ENCODE data around the gene CCR5. TPM values are rescaled to one million over a fixed set of nuclear protein-coding genes. Genes with fewer than 3 reads are reported as not detected.
A peak's percentile ranks its signal among the peaks of the same experiment; 100 is the strongest.

CCR5 gene
- total RNA-seq, 4 donors from 2014 or later, result 1.1 to 3.7 (median 1.4) TPM; not detected in 1

DNA sequence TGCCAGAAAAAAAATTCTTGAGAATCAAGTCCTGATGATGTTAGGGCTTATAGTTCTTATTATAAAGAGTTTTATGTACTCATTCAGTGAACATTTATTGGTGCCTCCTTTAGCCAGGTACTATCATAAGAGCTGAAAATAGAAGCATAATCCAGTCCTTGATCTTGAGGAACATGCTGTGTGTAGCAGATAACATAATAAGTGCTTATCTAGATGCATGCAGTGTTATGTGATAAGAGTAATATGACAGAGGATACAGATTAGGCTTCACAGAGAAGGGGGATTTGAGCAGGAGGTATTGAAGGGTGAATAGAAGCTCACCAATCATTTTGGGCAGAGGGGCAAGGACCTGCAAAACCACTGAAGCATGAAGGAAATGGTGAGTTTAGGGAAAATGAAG is 15.8 kb upstream of the CCR5 start:
- in situ Hi-C loops (cut with MboI; ENCODE audit: low pct_ligation_motif_present in 1 of 4, low pct_unique_long_range_greater_than_20kb in 1 of 4, low sequenced_read_pairs in 3 of 4), result loop anchor here in 1 of 4 donors (25.0 kb wide), 2 partner anchors 268 to 418 kb away; partner anchors contain the start of gene CXCR6
- intact Hi-C loops (cut with DNase I; ENCODE audit: low total_unique reads), result no loop called here
- TF ChIP-seq, protein P1, sequence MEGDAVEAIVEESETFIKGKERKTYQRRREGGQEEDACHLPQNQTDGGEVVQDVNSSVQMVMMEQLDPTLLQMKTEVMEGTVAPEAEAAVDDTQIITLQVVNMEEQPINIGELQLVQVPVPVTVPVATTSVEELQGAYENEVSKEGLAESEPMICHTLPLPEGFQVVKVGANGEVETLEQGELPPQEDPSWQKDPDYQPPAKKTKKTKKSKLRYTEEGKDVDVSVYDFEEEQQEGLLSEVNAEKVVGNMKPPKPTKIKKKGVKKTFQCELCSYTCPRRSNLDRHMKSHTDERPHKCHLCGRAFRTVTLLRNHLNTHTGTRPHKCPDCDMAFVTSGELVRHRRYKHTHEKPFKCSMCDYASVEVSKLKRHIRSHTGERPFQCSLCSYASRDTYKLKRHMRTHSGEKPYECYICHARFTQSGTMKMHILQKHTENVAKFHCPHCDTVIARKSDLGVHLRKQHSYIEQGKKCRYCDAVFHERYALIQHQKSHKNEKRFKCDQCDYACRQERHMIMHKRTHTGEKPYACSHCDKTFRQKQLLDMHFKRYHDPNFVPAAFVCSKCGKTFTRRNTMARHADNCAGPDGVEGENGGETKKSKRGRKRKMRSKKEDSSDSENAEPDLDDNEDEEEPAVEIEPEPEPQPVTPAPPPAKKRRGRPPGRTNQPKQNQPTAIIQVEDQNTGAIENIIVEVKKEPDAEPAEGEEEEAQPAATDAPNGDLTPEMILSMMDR (IDR thresholded peaks at IDR 0.05), result no peak
- TF ChIP-seq POLR2AphosphoS5 (IDR thresholded peaks at IDR 0.05) (no peak), POLR2A (IDR thresholded peaks at IDR 0.05) (no peak)
- Histone ChIP-seq H3K4me1 (peaks cover 0 to 8% (median 0%) of the 10 kb centered on the region in 4 donors), H3K9me3 (no peaks in the 10 kb centered on the region), H3K36me3 (no peaks in the 10 kb centered on the region), H3K27ac (peak overlapping the region in 1 of 4 donors; percentile 62), H3K27me3 (peaks cover 4% of the 10 kb centered on the region), H3K4me3 (peak overlapping the region in 1 of 4 donors; percentile 13)
- no peak for DNase-seq

DNA sequence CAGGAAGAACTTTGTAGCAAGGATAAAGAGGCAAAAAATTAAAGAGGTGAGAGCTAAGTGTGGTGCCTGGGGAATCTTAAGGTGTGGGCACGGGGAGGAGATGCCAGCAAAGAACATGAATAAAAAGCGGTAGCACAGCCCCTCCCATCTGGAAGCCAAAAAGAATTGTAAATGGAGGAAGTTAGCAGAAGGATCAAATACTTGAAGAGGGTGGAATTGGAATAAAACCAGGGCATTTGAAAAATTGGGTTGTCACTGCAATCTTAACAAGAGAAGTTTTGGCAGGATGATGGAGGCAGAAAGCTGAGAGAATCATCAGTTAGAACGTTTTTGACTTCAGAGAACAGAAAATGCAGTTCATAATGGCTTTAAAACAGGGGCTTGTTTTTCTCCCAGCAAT is 14.5 kb upstream of the CCR5 start:
- in situ Hi-C loops (cut with MboI; ENCODE audit: low pct_ligation_motif_present in 1 of 4, low pct_unique_long_range_greater_than_20kb in 1 of 4, low sequenced_read_pairs in 3 of 4), result loop anchor here in 1 of 4 donors (25.0 kb wide), 2 partner anchors 269 to 419 kb away; partner anchors contain the start of gene CXCR6
- TF ChIP-seq POLR2AphosphoS5 (IDR thresholded peaks at IDR 0.05) (no peak), EP300 (IDR thresholded peaks at IDR 0.05; ENCODE audit: low read depth) (no peak)
- TF ChIP-seq, protein P1 (IDR thresholded peaks at IDR 0.05), result no peak
- DNase-seq, result no peak
- Histone ChIP-seq H3K27me3 (peaks cover 4% of the 10 kb centered on the region), H3K4me3 (no peak overlapping the region), H3K9me3 (no peaks in the 10 kb centered on the region), H3K4me1 (peaks cover 0 to 15% (median 0%) of the 10 kb centered on the region in 4 donors), H3K27ac (no peak overlapping the region), H3K36me3 (no peaks in the 10 kb centered on the region)
- intact Hi-C loops (cut with DNase I; ENCODE audit: low total_unique reads), result no loop called here
- 50 to 61% methylated on average over 3 of the region's 3 CpGs for WGBS, 2 donors (ENCODE audit: low coverage in 1 of 2)

DNA sequence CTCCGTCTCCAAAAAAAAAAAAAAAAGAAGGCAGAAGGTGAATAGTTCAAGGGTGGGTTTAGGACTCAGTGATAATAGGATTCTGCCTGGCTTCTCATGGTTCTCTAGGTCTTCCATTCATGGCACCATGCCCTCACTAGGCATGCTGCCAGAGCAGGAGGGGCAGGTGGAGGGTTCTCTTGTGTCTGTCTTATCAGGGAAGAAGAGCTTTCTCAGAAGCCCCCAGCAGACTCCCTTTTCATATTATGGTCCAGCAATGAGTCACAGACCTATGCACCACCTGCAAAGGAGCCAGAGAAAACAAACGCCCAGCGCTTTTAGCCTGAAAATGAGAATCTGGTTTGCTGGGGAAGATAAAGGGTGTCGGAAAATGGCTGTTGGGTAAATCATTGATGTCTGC is 13.8 kb upstream of the CCR5 start:
- no peak overlapping the region for H3K4me3 ChIP-seq
- TF ChIP-seq EP300 (IDR thresholded peaks at IDR 0.05; ENCODE audit: low read depth) (no peak), POLR2A (IDR thresholded peaks at IDR 0.05) (no peak), POLR2AphosphoS5 (IDR thresholded peaks at IDR 0.05) (no peak)
- TF ChIP-seq, protein P1 (IDR thresholded peaks at IDR 0.05), result no peak
- in situ Hi-C loops (cut with MboI; ENCODE audit: low pct_ligation_motif_present in 1 of 4, low pct_unique_long_range_greater_than_20kb in 1 of 4, low sequenced_read_pairs in 3 of 4), result loop anchor here in 1 of 4 donors (25.0 kb wide), 2 partner anchors 270 to 420 kb away; partner anchors contain the start of gene CXCR6

DNA sequence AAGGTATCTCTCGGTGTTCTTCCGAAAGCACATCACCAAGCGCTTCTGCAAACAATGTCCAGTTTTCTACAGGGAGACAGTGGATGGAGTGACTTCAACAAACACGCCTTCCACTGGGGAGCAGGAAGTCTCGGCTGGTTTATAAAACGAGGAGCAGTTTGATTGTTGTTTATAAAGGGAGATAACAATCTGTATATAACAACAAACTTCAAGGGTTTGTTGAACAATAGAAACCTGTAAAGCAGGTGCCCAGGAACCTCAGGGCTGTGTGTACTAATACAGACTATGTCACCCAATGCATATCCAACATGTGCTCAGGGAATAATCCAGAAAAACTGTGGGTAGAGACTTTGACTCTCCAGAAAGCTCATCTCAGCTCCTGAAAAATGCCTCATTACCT is 12.3 kb upstream of the CCR5 start:
- Histone ChIP-seq H3K27me3 (no peaks in the 10 kb centered on the region), H3K4me3 (no peak overlapping the region), H3K27ac (no peak overlapping the region), H3K36me3 (no peaks in the 10 kb centered on the region), H3K4me1 (peaks cover 0 to 19% (median 0%) of the 10 kb centered on the region in 4 donors), H3K9me3 (no peaks in the 10 kb centered on the region)
- no peak for DNase-seq
- TF ChIP-seq POLR2A (IDR thresholded peaks at IDR 0.05) (no peak), POLR2AphosphoS5 (IDR thresholded peaks at IDR 0.05) (no peak), EP300 (IDR thresholded peaks at IDR 0.05; ENCODE audit: low read depth) (no peak)
- TF ChIP-seq, protein P1 (IDR thresholded peaks at IDR 0.05), result no peak
- intact Hi-C loops (cut with DNase I; ENCODE audit: low total_unique reads), result no loop called here
- 72 to 80% methylated on average over 1 to 6 of the region's 6 CpGs for WGBS, 2 donors (ENCODE audit: low coverage in 1 of 2)
- in situ Hi-C loops (cut with MboI; ENCODE audit: low pct_ligation_motif_present in 1 of 4, low pct_unique_long_range_greater_than_20kb in 1 of 4, low sequenced_read_pairs in 3 of 4), result loop anchor here in 1 of 4 donors (25.0 kb wide), 2 partner anchors 271 to 421 kb away; partner anchors contain the start of gene CXCR6

More for the DNA sequence above, 13.8 kb upstream of the CCR5 start:
- H3K9me3 ChIP-seq, result no peaks in the 10 kb centered on the region
- intact Hi-C loops (cut with DNase I; ENCODE audit: low total_unique reads), result no loop called here
- H3K27ac ChIP-seq, result no peak overlapping the region
- no peaks in the 10 kb centered on the region for H3K36me3 ChIP-seq
- DNase-seq, result no peak
- WGBS, 2 donors (ENCODE audit: low coverage in 1 of 2), result 60 to 62% methylated on average over 3 to 4 of the region's 4 CpGs
- H3K27me3 ChIP-seq, result peaks cover 3% of the 10 kb centered on the region
- peaks cover 0 to 19% (median 0%) of the 10 kb centered on the region in 4 donors for H3K4me1 ChIP-seq

Data from transverse colon (tissue), 4 donors.